Skeletal muscle tissue (tissue), 4 donors: ENCODE data around the gene SLC28A1. TPM values are rescaled to one million over a fixed set of nuclear protein-coding genes. Genes with fewer than 3 reads are reported as not detected.

Experiments used
- H3K27ac ChIP-seq: one replicate; pipeline ENCODE4 v1.7.0; 2013; ENCODE audit warnings: mild to moderate bottlenecking, low read depth, low read length, inconsistent platforms
- H3K27me3 ChIP-seq, 3 donors: one replicate each; pipeline ENCODE4 v1.7.0; 2013; ENCODE audit warnings: low read length in 3 of 3; ENCODE audit not compliant: control insufficient read depth in 3 of 3, insufficient read depth in 3 of 3
- H3K36me3 ChIP-seq, 3 donors: one replicate each; pipeline ENCODE4 v1.7.0; 2013; ENCODE audit warnings: low read length in 3 of 3; ENCODE audit not compliant: control insufficient read depth in 3 of 3, insufficient read depth in 3 of 3
- H3K4me1 ChIP-seq, 3 donors: one replicate each; pipeline ENCODE4 v1.7.0; 2013; ENCODE audit warnings: low read length in 3 of 3, mild to moderate bottlenecking in 3 of 3; ENCODE audit not compliant: control insufficient read depth in 3 of 3, insufficient read depth in 3 of 3
- H3K4me3 ChIP-seq, 3 donors: one replicate each; pipeline ENCODE4 v1.7.0; 2013; ENCODE audit warnings: low read length in 3 of 3
- H3K9ac ChIP-seq, 3 donors: one replicate each; pipeline ENCODE4 v1.7.0; 2013; ENCODE audit warnings: low read length in 3 of 3, mild to moderate bottlenecking in 3 of 3, moderate library complexity in 2 of 3, low read depth in 1 of 3
- H3K9me3 ChIP-seq, 3 donors: one replicate each; pipeline ENCODE4 v1.7.0; 2013; ENCODE audit warnings: low read length in 3 of 3; ENCODE audit not compliant: control insufficient read depth in 3 of 3
- total RNA-seq: library from RNA; depleted of rRNA; stranded (reverse); fragments of >200 nt; gene quantifications from one replicate; pipeline ENCODE4 v1.2.3, GENCODE V29; 2014
- donor health status: Osteomylitis.

Gene SLC28A1, protein sequence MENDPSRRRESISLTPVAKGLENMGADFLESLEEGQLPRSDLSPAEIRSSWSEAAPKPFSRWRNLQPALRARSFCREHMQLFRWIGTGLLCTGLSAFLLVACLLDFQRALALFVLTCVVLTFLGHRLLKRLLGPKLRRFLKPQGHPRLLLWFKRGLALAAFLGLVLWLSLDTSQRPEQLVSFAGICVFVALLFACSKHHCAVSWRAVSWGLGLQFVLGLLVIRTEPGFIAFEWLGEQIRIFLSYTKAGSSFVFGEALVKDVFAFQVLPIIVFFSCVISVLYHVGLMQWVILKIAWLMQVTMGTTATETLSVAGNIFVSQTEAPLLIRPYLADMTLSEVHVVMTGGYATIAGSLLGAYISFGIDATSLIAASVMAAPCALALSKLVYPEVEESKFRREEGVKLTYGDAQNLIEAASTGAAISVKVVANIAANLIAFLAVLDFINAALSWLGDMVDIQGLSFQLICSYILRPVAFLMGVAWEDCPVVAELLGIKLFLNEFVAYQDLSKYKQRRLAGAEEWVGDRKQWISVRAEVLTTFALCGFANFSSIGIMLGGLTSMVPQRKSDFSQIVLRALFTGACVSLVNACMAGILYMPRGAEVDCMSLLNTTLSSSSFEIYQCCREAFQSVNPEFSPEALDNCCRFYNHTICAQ
- total RNA-seq: 0.52 TPM

DNA sequence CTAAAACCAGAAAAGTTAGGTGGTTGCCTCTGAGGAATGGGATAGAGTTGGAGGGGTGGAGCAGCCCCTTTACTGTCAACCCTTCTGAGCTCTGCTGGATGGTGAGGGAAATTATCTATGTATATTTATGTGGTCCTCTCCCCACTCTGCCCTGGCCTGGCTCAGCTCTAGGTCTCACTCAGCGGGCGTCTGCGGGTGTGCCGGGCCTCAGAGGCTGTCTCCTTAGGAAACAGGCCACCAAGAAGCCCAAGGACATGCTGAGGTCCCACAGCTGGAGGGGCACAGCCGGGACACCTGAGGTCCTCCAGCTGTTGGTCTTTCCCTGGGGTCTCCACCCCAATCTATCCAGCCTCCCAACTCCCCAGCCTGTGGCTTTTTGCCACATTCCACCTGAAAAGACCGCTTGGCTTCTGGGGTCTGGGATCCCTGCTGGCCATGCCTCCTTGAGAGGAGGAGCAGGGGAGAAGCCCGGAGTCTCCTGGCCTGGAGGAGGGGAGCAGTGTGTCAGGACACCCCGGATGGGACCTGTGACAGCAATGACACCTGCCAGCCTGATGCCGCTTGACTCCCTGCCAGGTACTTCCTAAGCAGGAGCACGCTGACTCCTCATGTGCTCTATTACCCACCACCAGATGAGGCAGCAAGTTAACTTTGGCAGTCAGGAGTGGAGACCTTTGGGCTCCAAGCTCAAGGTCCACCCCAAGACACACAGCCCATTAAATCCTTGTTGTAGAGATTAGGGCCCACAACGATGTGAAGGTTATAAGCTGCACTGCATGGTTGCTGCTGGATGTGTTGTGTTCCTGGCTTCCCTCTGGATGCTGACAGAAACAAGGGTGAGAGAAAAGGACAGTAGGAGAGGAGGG lies at the start of gene SLC28A1:
Gene SLC28A1 (plus strand): TSS at position 747 of the 866 bp plus-strand sequence. CDS start 3,099 bp downstream, outside the sequence.
- H3K27me3 ChIP-seq: no peaks in the 10 kb centered on the region
- no peak within 1 kb of the TSS for H3K4me3 ChIP-seq
- H3K9me3 ChIP-seq: no peaks in the 10 kb centered on the region
- peaks cover 5 to 13% (median 11%) of the 10 kb centered on the region in 3 donors for H3K4me1 ChIP-seq
- H3K9ac ChIP-seq: peak within 1 kb of the TSS in 2 of 3 donors; percentile 1 to 50
- no peak within 1 kb of the TSS for H3K27ac ChIP-seq
- H3K36me3 ChIP-seq: no peaks in the 10 kb centered on the region

DNA sequence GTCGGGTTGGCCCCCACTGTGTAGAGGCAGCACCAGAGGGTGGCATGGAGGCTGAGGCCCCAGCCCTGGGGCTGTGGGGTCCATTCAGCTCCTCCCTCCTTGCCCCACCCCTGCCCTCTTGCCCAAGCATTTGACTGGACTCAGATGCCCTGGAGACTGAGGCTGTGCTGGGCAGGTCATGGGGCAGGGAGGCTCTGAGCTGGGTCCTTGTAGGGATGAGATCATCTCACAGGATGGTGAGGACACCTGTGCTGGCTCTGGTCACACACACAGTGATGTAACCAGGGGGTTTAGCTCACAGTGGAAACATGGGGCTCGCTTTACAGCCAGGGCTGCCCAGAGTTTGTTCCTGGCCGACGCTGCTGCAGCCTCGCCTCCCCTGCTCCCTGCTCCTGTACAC lies 49.5 kb upstream of the SLC28A1 start:
- peaks cover 92 to 98% (median 94%) of the 10 kb centered on the region in 3 donors for H3K4me1 ChIP-seq
- H3K9me3 ChIP-seq: no peaks in the 10 kb centered on the region
- H3K9ac ChIP-seq: peak overlapping the region; percentile 60 to 75 (median 69)
- H3K36me3 ChIP-seq: peaks cover 24 to 37% (median 36%) of the 10 kb centered on the region in 3 donors
- peak overlapping the region in 1 of 3 donors; percentile 50 for H3K4me3 ChIP-seq
- H3K27me3 ChIP-seq: no peaks in the 10 kb centered on the region
- H3K27ac ChIP-seq: peak overlapping the region; percentile 97

DNA sequence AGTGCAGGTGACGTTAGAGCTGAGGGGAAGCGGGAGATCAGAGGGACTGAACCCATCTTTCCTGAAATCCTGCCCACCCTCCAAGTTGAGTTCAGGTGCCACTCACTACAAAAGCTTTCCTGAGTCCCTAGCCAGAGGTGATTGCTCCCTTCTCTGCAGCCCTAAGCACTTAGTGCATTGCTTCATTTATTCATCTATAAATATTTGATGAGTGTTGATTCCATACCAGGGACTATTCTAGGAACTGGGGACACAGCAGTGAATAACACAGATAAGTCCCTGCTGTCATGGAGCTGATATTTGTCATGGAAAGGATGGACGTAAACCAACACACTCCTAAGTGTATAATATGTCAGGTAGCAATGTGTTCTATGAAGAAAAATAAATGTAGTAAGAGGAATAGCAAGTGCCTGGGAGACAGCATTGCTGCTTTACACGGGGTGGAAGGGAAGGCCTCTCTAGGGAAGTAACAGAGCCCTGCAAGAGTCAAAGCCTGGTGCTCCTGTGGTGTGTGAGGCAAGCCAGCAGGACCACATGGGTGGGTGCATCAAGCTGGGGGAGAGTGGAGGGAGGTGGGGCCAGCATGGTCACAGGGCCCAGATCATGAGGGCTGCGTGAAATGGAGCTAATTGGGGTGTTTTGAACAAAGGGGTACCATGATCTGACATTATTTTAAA lies 48.7 kb upstream of the SLC28A1 start:
- H3K27me3 ChIP-seq: no peaks in the 10 kb centered on the region

DNA sequence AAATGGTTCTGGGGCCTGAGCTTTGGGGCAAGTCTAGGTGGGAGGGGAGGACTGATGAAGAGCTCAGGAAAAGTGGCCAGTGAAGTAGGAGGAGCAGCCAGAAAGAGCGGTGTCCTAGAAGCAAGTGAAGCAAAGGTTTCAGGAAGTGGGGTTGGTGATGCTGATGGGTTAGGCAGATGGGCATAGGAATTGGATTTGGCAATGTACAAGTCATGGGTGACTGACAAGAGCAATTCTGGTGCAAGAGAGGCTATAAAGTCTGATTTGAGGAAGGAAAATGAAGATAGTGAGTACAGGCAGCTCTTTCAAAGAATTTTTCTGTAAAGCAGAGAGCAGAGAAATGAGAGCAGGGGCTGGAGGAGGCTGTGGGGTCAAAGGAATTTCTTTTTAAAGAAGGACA lies 47.6 kb upstream of the SLC28A1 start:
- Histone ChIP-seq H3K4me1 (peaks cover 94 to 98% (median 97%) of the 10 kb centered on the region in 3 donors), H3K9ac (peak overlapping the region; percentile 43 to 75 (median 69)), H3K36me3 (peaks cover 31 to 37% (median 35%) of the 10 kb centered on the region in 3 donors), H3K27ac (peak overlapping the region; percentile 97), H3K27me3 (no peaks in the 10 kb centered on the region), H3K9me3 (no peaks in the 10 kb centered on the region), H3K4me3 (peak overlapping the region in 2 of 3 donors; percentile 33 to 50)

More for the DNA sequence above, 48.7 kb upstream of the SLC28A1 start:
- Histone ChIP-seq H3K27ac (peak overlapping the region; percentile 97), H3K36me3 (peaks cover 28 to 35% (median 34%) of the 10 kb centered on the region in 3 donors), H3K4me3 (peak overlapping the region in 2 of 3 donors; percentile 33 to 50), H3K9me3 (no peaks in the 10 kb centered on the region), H3K4me1 (peaks cover 92 to 98% (median 95%) of the 10 kb centered on the region in 3 donors), H3K9ac (peak overlapping the region; percentile 60 to 75 (median 69))

DNA sequence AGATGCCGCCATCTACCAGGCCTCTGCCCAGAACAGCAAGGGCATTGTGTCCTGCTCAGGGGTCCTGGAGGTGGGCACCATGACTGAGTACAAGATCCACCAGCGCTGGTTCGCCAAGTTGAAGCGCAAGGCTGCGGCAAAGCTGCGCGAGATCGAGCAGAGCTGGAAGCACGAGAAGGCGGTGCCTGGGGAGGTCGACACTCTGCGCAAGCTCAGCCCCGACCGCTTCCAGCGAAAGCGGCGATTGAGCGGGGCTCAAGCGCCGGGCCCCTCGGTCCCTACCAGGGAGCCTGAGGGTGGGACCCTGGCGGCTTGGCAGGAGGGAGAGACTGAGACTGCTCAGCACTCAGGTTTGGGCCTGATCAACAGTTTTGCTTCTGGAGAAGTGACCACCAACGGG lies 44.7 kb upstream of the SLC28A1 start:
- peaks cover 77 to 87% (median 85%) of the 10 kb centered on the region in 3 donors for H3K4me1 ChIP-seq
- H3K27me3 ChIP-seq: no peaks in the 10 kb centered on the region
- H3K27ac ChIP-seq: peak overlapping the region; percentile 100
- peaks cover 23 to 35% (median 33%) of the 10 kb centered on the region in 3 donors for H3K36me3 ChIP-seq
- peak overlapping the region in 1 of 3 donors; percentile 13 for H3K4me3 ChIP-seq
- peak overlapping the region; percentile 33 to 77 (median 69) for H3K9ac ChIP-seq
- H3K9me3 ChIP-seq: no peaks in the 10 kb centered on the region

DNA sequence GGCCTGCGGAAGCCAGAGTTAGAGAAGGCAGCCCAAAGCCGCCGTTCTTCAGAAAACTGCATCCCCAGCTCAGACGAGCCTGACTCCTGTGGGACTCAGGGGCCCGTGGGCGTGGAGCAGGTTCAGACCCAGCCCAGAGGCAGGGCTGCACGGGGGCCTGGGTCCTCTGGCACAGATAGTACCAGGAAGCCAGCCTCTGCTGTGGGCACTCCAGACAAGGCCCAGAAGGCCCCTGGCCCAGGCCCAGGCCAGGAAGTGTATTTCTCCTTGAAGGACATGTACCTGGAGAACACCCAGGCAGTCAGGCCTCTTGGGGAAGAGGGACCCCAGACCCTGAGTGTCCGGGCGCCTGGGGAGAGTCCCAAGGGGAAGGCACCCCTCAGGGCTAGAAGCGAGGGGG lies 44.2 kb upstream of the SLC28A1 start:
- peaks cover 23 to 35% (median 33%) of the 10 kb centered on the region in 3 donors for H3K36me3 ChIP-seq
- no peaks in the 10 kb centered on the region for H3K27me3 ChIP-seq
- peak overlapping the region; percentile 100 for H3K27ac ChIP-seq
- no peaks in the 10 kb centered on the region for H3K9me3 ChIP-seq
- peak overlapping the region in 1 of 3 donors; percentile 23 for H3K4me3 ChIP-seq
- peak overlapping the region; percentile 63 to 77 (median 69) for H3K9ac ChIP-seq
- peaks cover 76 to 85% (median 82%) of the 10 kb centered on the region in 3 donors for H3K4me1 ChIP-seq

DNA sequence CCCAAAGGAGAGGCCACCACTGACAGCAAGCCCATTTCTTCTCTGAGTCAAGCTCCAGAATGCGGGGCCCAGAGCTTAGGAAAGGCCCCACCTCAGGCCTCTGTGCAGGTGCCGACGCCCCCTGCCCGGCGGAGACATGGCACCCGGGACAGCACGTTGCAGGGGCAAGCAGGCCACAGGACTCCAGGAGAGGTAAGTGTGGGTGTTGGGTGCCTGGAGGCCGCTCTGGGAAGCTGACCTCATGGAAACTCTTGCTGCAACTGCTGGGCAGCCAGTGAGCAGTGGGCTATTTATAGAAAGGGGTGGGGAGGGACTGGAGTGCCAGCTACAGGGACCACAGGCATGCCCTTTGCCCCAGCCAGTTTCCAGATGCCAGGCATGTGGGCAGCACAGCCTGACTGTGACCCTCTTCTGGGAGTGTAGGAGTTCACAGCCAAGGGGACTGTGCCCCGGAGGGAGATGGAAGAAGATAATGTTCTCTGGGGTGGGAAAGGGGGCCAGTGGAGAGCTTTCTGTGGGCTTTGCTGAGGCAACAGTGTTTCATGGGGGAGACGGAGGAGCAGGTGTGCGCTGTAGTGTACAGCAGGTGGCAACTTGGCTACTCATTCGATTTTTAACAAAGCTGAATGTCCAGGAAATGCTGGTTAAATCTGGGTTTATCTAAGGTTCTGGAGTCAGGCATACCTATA lies 43.6 kb upstream of the SLC28A1 start:
- peak overlapping the region; percentile 100 for H3K27ac ChIP-seq
- peaks cover 71 to 80% (median 75%) of the 10 kb centered on the region in 3 donors for H3K4me1 ChIP-seq
- H3K9ac ChIP-seq: peak overlapping the region; percentile 63 to 92 (median 82)
- H3K36me3 ChIP-seq: peaks cover 23 to 33% (median 31%) of the 10 kb centered on the region in 3 donors
- H3K27me3 ChIP-seq: no peaks in the 10 kb centered on the region
- H3K4me3 ChIP-seq: peak overlapping the region; percentile 59 to 64 (median 60)
- H3K9me3 ChIP-seq: no peaks in the 10 kb centered on the region

DNA sequence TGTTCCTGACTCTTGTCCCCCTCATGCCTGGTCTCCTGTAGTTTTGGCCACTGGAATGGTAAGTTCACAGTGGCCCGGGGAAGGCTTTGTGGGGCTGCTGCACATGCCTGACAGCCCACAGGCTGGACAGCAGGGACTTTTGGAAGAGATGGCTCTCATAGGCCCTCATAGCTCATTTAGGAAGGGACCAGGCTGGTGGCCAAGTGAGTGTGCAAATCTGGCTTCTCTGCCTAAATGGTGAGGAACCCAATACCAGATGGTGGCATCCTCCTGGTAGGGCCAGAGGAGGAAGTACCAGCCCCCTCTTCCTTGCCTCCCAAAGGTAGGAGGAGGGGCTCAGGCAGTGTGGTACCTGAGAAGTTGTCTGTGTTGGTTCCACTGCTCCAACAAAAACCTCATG lies 41.7 kb upstream of the SLC28A1 start:
- peak overlapping the region; percentile 100 for H3K27ac ChIP-seq
- no peaks in the 10 kb centered on the region for H3K27me3 ChIP-seq
- peaks cover 20 to 33% (median 26%) of the 10 kb centered on the region in 3 donors for H3K36me3 ChIP-seq
- H3K9ac ChIP-seq: peak overlapping the region in 2 of 3 donors; percentile 82 to 92
- H3K4me3 ChIP-seq: peak overlapping the region in 1 of 3 donors; percentile 15
- H3K9me3 ChIP-seq: no peaks in the 10 kb centered on the region
- H3K4me1 ChIP-seq: peaks cover 52 to 61% (median 58%) of the 10 kb centered on the region in 3 donors
